HG02759 (cell line): ENCODE data around the gene HDAC4.

Source experiments
- ATAC-seq: cut with Tn5 transposase; IDR thresholded peaks from one replicate; pipeline ENCODE4 v1.9.1; 2021; ENCODE audit warnings: mild to moderate bottlenecking, moderate library complexity; ENCODE audit not compliant: unreplicated experiment

Gene HDAC4

GRCh38 chr2:239025951-239026461 lies 374.8 kb downstream of the HDAC4 start:
- no peak for ATAC-seq

DNA sequence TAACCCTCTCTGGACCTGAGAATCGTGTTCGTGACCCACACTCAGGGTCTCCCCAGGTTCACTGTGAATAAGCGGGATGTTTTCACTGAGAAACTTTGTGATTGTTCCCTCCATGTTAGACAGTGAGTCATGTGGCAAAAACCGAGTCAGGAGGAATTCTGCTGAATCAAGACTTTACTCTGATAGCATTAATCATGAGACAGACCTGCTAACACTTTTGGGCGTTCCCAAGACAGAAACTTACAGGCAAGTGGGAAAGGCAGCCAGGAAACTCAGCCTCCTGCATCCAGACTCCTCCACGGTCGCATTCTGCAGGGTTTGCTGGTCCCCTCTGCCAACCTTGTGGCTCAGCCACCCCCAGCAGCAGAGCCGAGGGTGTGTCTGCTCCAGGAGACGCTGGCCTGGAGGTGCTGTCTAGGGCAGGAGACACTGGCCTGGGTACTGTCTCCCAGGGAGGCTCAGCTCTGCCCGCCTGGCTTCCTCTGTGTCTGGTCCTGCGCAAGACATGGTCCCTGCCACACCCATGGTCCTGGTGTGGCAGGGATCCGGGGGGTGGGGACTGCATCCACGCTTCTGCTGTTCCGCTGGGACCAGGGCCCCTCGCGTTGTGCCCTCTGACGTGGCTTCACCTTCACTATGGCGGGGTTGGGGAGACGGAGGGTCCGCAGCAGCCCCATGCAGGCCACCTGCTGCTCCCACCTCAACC lies 375.6 kb downstream of the HDAC4 start:
- no peak for ATAC-seq

- no peak for ATAC-seq
Observed at GRCh38 chr2:239024226-239024625, 376.6 kb downstream of the HDAC4 start.

DNA sequence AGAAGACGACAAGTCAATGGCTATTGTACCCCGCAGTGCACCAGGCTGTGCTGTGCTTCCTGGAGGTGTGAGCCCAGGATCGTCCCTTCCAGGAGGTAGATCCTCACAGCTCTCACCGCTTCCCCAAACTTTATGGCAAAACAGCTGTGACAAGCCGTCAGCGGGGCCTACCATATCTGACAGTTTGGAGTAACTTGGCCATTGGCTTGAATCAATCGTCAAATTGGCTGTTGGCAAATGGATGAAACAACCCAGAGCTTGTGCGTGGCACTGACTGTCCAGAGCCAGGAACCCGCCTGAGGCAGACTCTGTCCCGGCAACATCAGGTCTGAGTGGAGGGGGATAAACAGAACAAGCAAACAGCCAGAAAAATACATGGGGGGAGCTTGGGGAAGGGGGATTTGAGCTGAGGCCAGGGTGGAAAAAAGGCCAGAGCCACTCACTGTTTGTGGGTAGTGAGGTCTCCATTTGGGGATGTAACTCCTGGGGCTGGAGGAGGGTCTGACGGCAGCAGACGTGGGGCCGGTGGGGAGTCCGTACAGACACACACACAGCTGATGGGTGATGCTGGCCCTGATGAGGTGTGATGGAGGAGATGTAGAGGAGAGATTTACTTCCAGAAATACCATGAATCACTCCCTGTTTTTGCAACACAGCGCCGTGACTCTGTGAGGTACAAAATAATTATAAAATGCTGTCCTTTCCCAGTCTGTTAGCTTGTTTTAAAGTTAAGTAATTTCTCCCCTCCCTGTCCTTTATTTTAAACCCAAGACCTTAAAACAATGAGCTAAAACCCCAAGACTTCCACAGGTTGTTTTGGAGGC lies 378.2 kb downstream of the HDAC4 start:
- no peak for ATAC-seq

DNA sequence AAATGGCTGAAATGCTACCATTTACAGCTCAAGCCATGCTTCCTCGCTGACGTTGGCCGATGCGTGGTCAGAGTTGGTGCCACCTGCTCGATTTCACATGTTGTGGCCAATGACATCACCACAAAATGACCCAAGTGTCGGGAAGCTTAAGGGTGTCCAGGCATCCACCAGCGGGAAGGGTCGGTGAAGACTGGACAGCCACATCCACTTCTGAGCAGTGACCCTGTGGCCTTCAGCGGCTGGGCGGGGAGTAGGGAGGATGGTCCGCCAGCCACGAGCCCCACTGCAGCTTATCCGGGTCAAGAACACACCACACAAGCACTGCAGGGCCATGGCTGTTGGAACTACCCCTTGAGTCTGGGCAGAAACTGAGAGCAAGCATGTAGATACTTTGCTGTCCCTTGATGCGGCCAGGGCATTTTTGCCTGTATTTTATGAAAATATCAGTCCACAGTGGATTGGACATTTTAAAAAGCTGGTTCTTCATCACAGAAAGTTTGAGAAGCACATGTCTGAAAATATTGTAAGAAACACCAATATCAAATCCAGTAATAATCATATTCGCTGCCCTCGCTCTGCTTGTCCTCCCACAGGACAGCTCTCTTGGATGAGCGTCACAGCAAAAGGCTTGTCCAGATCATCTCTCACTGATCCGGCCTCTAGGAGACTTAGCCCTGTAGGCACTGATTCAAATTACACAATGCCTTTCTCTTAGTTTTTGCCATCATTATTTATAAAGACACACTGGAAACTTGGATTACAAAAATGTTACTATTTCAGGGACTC lies 379.0 kb downstream of the HDAC4 start:
- no peak for ATAC-seq

- ATAC-seq: no peak
Observed at GRCh38 chr2:239021224-239021623, 379.6 kb downstream of the HDAC4 start.

- no peak for ATAC-seq
Observed at GRCh38 chr2:239020541-239021041, 380.2 kb downstream of the HDAC4 start.

DNA sequence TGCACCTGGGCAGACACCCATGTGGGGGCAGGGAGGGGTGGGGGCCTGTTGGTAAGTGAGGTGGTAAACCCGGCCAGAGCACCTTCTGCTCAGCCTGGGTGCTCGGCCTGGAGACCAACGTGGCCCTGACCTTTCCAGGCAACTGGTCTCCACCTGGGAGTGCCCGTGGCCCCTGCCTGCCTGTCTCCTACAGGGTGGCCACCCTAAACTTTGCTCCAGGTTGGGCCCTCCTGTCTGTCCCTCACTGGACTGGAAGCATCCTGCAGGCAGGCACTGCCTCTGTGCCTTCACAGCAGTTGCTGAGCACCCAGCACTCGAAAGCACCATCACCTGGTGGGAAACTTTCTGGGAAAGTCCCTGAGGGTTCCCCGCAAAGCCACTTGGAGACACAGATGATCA lies 381.6 kb downstream of the HDAC4 start:
- no peak for ATAC-seq

DNA sequence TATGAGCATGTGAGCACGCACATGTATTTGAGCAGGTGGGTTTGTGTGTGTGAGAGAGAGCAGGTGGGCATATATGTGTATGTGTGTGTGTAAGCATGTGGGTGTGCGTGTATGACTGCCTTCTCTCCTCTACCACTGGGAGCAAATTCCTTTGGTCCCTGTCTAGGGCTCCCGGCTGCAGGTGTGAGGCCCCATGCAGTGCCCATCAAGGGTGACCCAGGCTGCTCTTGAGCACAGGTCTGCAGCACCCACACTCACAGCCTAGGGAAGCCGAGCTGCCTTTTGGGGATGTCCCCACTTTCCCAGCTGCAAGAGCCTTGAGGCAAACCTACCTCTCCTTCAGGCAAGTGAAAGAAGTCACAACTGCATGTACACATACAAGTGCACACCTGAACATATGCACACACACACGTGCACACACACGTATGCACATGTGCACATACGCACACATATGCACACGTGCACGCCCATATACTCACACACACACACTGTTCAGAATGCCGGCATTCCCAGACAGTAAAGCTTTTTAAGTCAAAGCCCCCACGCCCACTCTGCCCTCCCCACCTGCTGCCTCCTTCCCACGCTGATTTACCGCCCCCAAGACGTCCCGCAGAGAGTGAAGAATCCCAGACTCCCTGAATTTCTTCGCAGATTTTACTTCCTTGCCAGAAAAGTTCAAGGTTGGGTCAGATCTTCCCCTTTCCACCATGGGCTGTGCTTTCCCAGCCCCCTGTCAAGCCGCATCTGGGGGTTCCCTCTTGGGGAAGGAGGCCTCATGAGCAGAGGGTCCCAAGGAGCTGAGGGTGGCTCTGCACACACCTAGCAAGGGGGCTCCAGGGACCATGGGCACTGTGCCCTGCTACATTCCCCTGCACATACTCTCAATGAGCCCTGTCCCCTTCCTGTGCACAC lies 382.3 kb downstream of the HDAC4 start:
- no peak for ATAC-seq

GRCh38 chr2:239017491-239018098 lies 383.2 kb downstream of the HDAC4 start:
- no peak for ATAC-seq

- no peak for ATAC-seq
Observed at GRCh38 chr2:239015901-239016675, 384.7 kb downstream of the HDAC4 start.

GRCh38 chr2:239015218-239015900 lies 385.5 kb downstream of the HDAC4 start:
- no peak for ATAC-seq

DNA sequence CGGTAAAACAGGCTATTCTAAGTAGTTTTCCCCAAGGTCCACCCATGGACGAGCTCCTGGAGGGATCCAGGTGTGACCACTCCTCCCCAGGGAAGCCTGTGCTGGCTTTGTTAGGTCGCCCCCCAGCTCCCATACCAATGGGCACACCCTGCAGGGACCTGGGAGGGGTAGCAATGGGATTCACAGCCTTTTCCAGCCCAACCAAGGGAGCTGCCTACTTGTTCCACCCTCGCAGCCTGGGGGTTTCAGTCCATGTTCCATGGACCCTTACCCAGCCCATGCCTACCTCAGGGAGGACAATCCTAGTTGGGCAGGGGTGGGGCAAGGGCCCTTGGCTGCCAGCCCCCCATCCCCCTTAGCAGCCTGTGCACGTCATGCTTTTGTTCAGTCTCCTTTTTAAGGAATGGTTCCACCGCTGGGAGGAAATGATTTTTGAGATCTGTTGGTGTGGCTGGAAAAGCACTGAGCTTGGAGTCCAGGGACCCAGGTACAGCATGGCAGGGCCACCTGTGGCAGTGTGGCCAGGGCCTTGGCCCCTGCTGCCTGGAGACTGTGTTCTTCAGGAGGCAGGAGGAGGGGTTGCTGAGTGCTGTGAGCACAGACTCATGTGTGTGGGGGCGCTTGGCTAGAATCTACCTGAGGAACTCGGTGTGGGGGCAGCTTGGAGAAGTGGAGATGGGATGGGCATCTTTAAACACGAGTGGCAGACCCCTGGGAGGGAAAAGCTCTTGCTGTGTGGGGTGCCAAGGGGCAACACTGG lies 386.2 kb downstream of the HDAC4 start:
- ATAC-seq: no peak

DNA sequence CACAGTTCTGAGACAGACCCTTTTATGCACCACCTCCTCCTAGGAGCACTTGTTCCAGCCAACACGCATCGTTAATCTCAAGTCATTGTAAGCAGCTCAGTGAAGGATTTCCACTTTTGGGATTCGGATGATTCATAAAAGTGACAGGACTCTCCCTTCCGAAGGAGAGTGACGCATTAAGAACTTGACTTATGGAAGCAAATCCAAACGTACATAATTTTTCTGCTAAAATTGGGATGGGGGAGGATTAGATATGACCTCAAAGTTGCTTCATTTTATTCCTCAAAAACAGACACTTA lies 387.2 kb downstream of the HDAC4 start:
- no peak for ATAC-seq

GRCh38 chr2:239012936-239013677 lies 387.7 kb downstream of the HDAC4 start:
- ATAC-seq: no peak

DNA sequence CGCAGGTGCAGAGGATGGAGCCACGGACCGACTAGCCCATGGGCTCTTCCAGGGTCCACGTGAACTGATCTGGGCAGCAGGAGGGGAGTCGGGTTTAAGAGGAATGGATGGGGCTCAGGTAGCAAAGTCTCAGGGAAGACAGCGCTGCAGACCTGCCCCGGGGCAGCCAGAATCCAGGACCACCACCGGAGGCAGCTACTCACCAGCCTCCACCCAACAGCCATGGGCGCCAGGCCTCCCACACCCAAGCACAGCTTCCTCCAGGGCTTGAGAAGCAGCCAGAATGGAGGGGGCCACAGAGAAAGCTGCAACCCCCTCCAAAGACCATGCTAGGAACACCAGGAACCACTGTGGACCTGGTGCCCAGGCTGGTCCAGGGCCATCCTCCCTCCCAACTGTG lies 388.6 kb downstream of the HDAC4 start:
- ATAC-seq: no peak

GRCh38 chr2:239009589-239009961 lies 391.2 kb downstream of the HDAC4 start:
- no peak for ATAC-seq
